ENCODE data around the gene LMOD2.

LMOD2 gene

GRCh38 chr7:123673137-123673732 lies 17.6 kb downstream of the LMOD2 start:
- Mint-ChIP-seq H3K27ac (no peak overlapping the region), H3K9me3 (no peaks in the 10 kb centered on the region), H3K4me1 (no peaks in the 10 kb centered on the region), H3K4me3 (no peak overlapping the region), H3K36me3 (no peaks in the 10 kb centered on the region), H3K27me3 (peaks cover 1% of the 10 kb centered on the region)
- DNase-seq (ENCODE audit: low spot score in 2 of 2) (no peak), ATAC-seq (ENCODE audit: low read depth) (no peak)

DNA sequence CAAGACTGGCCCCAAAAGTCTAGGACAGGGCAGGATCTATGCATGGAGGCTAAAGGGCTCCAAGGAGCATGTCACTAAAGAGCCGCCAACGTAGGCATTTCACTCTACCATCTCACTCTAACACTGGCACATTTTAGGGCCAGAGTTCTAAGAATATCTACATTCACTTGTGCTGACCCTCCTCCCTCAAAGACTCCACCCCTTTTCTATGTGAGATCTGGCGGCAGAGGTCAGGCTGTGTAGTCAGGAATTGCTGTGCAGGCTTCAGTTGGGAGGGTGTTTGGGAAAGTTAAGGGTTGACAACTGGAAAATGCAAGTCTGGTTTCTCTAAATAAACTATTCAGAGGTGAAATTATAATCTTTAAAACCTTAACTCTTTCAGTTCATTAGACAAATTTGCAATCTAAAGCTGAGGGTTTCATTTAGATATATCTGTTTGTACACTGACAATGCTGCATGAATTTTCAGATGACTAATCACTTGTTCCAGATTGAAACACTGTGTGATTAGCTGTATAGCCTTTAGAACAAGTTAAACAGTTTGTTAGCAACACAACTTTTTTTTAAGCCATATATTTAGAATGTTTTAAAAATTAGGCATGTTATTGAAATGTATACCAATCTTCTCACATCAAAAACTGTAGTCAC lies 18.2 kb downstream of the LMOD2 start:
- Mint-ChIP-seq H3K27ac (no peak overlapping the region), H3K4me3 (no peak overlapping the region), H3K36me3 (no peaks in the 10 kb centered on the region), H3K27me3 (peaks cover 1% of the 10 kb centered on the region), H3K9me3 (no peaks in the 10 kb centered on the region), H3K4me1 (no peaks in the 10 kb centered on the region)
- DNase-seq (ENCODE audit: low spot score in 2 of 2) (no peak), ATAC-seq (ENCODE audit: low read depth) (no peak)

DNA sequence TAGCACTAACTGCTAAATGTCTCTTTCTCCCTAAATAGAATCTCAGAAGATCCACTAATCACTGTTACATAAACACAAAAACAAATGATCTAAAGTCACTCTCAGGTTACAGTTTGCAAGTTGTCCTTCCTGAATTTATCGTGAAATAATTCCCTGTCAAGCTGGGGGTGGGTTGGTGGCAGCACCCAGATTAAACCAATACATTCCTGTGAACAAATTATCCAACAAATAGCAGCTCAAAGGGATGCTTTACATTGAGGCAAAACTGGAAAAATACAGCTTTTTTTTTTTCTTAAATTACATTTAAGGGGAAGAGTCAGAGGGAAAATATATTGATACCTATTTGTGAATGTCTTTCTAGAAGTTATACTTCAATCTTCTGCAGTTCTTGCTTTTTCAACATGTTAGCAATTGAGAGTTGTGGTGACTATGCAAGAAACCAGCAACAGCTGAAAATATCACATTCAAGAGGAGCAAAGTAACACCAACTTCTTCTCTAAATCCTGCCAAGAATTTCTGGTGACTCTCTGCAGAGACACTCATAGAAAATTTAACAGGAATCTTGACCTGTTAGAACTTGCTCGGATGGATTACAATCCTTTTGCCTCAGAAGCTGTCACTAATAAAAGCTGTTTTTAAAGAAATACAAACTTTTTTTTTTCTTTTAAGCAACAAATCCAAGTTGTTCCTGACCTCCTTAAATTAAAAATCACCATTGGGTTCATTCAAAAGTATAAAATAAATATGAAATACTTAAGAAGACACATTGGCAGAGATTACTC lies 18.9 kb downstream of the LMOD2 start:
- H3K27ac Mint-ChIP-seq: no peak overlapping the region
- H3K27me3 Mint-ChIP-seq: no peaks in the 10 kb centered on the region
- H3K9me3 Mint-ChIP-seq: no peaks in the 10 kb centered on the region
- no peaks in the 10 kb centered on the region for H3K4me1 Mint-ChIP-seq
- no peaks in the 10 kb centered on the region for H3K36me3 Mint-ChIP-seq
- DNase-seq (ENCODE audit: low spot score in 2 of 2): no peak
- ATAC-seq (ENCODE audit: low read depth): no peak
- no peak overlapping the region for H3K4me3 Mint-ChIP-seq

GRCh38 chr7:123675181-123675473 lies 19.5 kb downstream of the LMOD2 start:
- Mint-ChIP-seq H3K9me3 (no peaks in the 10 kb centered on the region), H3K27me3 (no peaks in the 10 kb centered on the region), H3K4me1 (no peaks in the 10 kb centered on the region), H3K4me3 (no peak overlapping the region), H3K36me3 (no peaks in the 10 kb centered on the region), H3K27ac (no peak overlapping the region)
- ATAC-seq (ENCODE audit: low read depth): no peak
- no peak for DNase-seq (ENCODE audit: low spot score in 2 of 2)

GRCh38 chr7:123677061-123677715 lies 21.5 kb downstream of the LMOD2 start:
- no peak overlapping the region for H3K4me3 Mint-ChIP-seq
- ATAC-seq (ENCODE audit: low read depth) (no peak), DNase-seq (ENCODE audit: low spot score in 2 of 2) (no peak)
- H3K9me3 Mint-ChIP-seq: no peaks in the 10 kb centered on the region
- H3K27ac Mint-ChIP-seq: no peak overlapping the region
- no peaks in the 10 kb centered on the region for H3K27me3 Mint-ChIP-seq
- no peaks in the 10 kb centered on the region for H3K4me1 Mint-ChIP-seq
- H3K36me3 Mint-ChIP-seq: no peaks in the 10 kb centered on the region

- Mint-ChIP-seq H3K27me3 (no peaks in the 10 kb centered on the region), H3K4me1 (no peaks in the 10 kb centered on the region), H3K9me3 (no peaks in the 10 kb centered on the region), H3K27ac (no peak overlapping the region), H3K4me3 (no peak overlapping the region), H3K36me3 (peaks cover 4% of the 10 kb centered on the region)
- DNase-seq (ENCODE audit: low spot score in 2 of 2) (no peak), ATAC-seq (ENCODE audit: low read depth) (no peak)
Measured at GRCh38 chr7:123679614-123680013, 23.9 kb downstream of the LMOD2 start.

DNA sequence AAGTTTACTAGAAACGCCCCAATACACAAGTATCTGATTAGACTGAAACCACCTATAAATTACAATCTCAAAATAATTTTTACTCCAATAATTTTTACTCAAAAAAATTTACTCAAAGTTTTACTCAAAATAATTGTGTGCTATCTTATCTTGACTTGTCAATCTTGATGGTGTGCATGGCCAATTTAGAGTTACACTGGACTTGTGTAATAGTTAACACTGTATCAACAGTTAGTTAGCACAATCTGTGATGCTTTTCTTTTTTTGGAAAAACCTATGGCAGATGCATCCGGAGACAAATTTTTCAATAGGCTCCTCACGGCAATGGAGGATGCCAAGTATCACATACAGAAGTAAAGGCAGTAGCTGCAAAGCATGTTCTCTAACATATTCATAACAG lies 24.9 kb downstream of the LMOD2 start:
- H3K36me3 Mint-ChIP-seq: peaks cover 8% of the 10 kb centered on the region
- no peak for DNase-seq (ENCODE audit: low spot score in 2 of 2)

GRCh38 chr7:123681561-123681960 lies 25.9 kb downstream of the LMOD2 start:
- Mint-ChIP-seq H3K4me3 (no peak overlapping the region), H3K9me3 (no peaks in the 10 kb centered on the region), H3K27ac (no peak overlapping the region), H3K36me3 (peaks cover 8% of the 10 kb centered on the region), H3K4me1 (no peaks in the 10 kb centered on the region), H3K27me3 (no peaks in the 10 kb centered on the region)
- no peak for ATAC-seq (ENCODE audit: low read depth)
- DNase-seq (ENCODE audit: low spot score in 2 of 2): no peak

More for the DNA sequence above, 24.9 kb downstream of the LMOD2 start:
- no peak overlapping the region for H3K4me3 Mint-ChIP-seq
- no peak overlapping the region for H3K27ac Mint-ChIP-seq
- no peaks in the 10 kb centered on the region for H3K9me3 Mint-ChIP-seq
- no peaks in the 10 kb centered on the region for H3K4me1 Mint-ChIP-seq
- ATAC-seq (ENCODE audit: low read depth): no peak
- no peaks in the 10 kb centered on the region for H3K27me3 Mint-ChIP-seq

DNA sequence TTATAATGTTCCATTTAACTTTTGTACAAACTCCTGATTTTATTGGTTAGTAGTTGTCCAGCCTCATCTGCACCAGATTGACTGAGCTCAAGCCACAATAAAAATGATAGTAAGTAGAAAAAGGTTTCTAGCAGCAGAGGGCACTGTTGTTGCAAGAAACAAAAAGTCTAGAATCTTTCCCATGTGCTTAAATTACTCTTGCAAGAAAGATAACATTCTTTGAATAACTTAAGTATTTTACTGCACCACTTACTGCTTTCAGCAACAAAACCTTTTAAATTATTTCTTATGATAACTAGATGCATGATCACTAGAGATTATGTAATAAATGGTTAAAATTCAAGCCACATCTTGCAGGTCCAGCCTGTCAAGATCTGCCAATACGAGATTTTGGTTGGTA lies 27.0 kb downstream of the LMOD2 start:
- ATAC-seq (ENCODE audit: low read depth): no peak
- DNase-seq (ENCODE audit: low spot score in 2 of 2): peak in 1 of 2 donors; percentile 9
- Mint-ChIP-seq H3K4me1 (no peaks in the 10 kb centered on the region), H3K4me3 (no peak overlapping the region), H3K9me3 (no peaks in the 10 kb centered on the region), H3K27me3 (no peaks in the 10 kb centered on the region), H3K36me3 (peaks cover 13% of the 10 kb centered on the region), H3K27ac (no peak overlapping the region)

DNA sequence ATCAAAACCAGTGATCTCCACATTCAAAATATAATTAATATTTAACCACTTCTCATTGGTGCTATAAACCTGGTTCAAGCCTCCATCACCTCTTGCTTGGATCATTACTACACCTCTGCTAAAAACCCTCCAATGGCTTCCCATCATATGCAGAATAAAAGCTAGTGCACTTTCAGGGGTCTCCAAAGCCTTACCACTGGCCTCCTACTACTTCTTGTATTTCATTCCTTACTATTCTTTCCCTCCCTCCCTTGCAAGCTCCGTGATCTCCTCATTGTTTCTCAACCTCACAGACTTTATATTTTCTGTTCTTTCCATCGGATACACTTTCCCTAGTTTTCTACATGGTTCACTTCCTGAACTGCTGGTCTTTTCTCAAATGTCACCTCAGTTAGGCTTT lies 31.5 kb downstream of the LMOD2 start:
- no peaks in the 10 kb centered on the region for H3K9me3 Mint-ChIP-seq
- DNase-seq (ENCODE audit: low spot score in 2 of 2) (no peak), ATAC-seq (ENCODE audit: low read depth) (no peak)
- no peak overlapping the region for H3K4me3 Mint-ChIP-seq
- no peaks in the 10 kb centered on the region for H3K4me1 Mint-ChIP-seq
- H3K27me3 Mint-ChIP-seq: no peaks in the 10 kb centered on the region
- H3K36me3 Mint-ChIP-seq: peaks cover 18% of the 10 kb centered on the region
- no peak overlapping the region for H3K27ac Mint-ChIP-seq

GRCh38 chr7:123687727-123688126 lies 32.1 kb downstream of the LMOD2 start:
- peaks cover 23% of the 10 kb centered on the region for H3K36me3 Mint-ChIP-seq
- no peak for DNase-seq (ENCODE audit: low spot score in 2 of 2)
- no peak for ATAC-seq (ENCODE audit: low read depth)
- no peak overlapping the region for H3K4me3 Mint-ChIP-seq
- no peaks in the 10 kb centered on the region for H3K4me1 Mint-ChIP-seq
- no peaks in the 10 kb centered on the region for H3K9me3 Mint-ChIP-seq
- no peak overlapping the region for H3K27ac Mint-ChIP-seq
- no peaks in the 10 kb centered on the region for H3K27me3 Mint-ChIP-seq

DNA sequence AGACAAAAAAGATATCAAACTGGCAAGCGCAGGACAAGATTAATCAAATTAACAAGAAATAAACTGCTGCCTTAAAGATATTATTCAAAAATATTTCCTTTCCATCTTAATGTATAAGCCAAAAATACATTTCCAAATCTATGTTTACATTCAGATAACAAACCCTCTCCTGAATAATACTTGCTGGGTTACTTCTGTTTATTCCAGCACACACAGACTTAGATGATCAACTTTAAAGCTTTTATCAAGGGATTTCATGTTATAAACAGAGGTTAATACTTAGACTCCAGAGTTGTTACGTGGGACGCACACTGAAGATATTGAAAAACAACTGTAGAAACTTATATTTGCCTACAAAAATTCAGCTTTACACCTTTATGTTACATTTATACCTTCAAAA lies 33.6 kb downstream of the LMOD2 start:
- no peaks in the 10 kb centered on the region for H3K9me3 Mint-ChIP-seq
- H3K27ac Mint-ChIP-seq: peak overlapping the region; percentile 58
- no peaks in the 10 kb centered on the region for H3K27me3 Mint-ChIP-seq
- no peak overlapping the region for H3K4me3 Mint-ChIP-seq
- no peaks in the 10 kb centered on the region for H3K4me1 Mint-ChIP-seq
- H3K36me3 Mint-ChIP-seq: peaks cover 19% of the 10 kb centered on the region
- no peak for DNase-seq (ENCODE audit: low spot score in 2 of 2)
- no peak for ATAC-seq (ENCODE audit: low read depth)

DNA sequence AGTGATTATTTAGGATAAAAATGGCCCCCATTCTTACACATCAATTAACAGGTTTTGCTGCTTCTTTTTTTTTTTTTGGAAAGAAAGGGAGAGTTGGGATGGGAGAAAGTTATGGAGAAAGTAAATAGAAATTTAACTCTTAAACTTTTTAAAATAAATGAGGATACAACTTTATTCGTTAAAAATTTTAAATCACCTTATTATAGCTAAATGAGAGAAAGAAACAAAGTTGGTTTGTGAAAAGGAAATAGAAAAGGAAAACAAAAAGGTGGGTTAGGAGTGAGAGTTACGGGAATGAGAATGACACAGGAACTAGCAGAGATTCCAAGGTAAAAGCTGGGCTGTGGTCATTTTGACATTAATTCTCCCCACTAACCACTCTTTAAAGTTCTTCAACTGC lies 34.9 kb downstream of the LMOD2 start:
- Mint-ChIP-seq H3K4me1 (no peaks in the 10 kb centered on the region), H3K4me3 (no peak overlapping the region)

DNA sequence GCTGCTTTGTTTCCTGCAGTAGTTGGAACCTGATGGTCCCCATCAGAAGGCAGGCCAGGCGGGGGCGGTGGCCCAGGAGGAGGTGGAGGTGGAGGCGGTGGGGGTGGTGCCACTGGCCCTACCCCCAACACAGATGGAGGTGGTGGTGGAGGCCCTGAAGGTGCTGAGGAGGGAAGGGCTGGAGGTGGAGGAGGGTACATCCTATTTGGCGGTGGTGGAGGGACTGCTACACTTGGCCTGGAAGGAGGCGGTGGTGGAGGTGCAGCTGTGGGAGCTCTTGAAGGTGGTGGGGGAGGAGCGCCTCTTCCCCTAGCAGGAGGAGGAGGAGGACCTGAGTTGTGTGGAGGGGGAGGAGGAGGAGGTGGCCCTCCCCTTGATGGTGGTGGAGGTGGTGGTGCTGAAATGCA lies 36.8 kb downstream of the LMOD2 start:
- H3K27me3 Mint-ChIP-seq: no peaks in the 10 kb centered on the region
- no peak overlapping the region for H3K27ac Mint-ChIP-seq
- DNase-seq (ENCODE audit: low spot score in 2 of 2) (no peak), ATAC-seq (ENCODE audit: low read depth) (no peak)
- H3K36me3 Mint-ChIP-seq: peaks cover 17% of the 10 kb centered on the region
- no peaks in the 10 kb centered on the region for H3K9me3 Mint-ChIP-seq
- no peaks in the 10 kb centered on the region for H3K4me1 Mint-ChIP-seq
- no peak overlapping the region for H3K4me3 Mint-ChIP-seq

More for the DNA sequence above, 34.9 kb downstream of the LMOD2 start:
- Mint-ChIP-seq H3K27ac (no peak overlapping the region), H3K9me3 (no peaks in the 10 kb centered on the region), H3K36me3 (peaks cover 17% of the 10 kb centered on the region), H3K27me3 (no peaks in the 10 kb centered on the region)
- ATAC-seq (ENCODE audit: low read depth) (no peak), DNase-seq (ENCODE audit: low spot score in 2 of 2) (no peak)

Measured in memory B cell (primary cell).